ENCODE data around the gene ATG7. TPM values are rescaled to one million over a fixed set of nuclear protein-coding genes. Genes with fewer than 3 reads are reported as not detected.

ATG7 gene
- total RNA-seq, 1 experiment from 2014 or later = 29.3 TPM

DNA sequence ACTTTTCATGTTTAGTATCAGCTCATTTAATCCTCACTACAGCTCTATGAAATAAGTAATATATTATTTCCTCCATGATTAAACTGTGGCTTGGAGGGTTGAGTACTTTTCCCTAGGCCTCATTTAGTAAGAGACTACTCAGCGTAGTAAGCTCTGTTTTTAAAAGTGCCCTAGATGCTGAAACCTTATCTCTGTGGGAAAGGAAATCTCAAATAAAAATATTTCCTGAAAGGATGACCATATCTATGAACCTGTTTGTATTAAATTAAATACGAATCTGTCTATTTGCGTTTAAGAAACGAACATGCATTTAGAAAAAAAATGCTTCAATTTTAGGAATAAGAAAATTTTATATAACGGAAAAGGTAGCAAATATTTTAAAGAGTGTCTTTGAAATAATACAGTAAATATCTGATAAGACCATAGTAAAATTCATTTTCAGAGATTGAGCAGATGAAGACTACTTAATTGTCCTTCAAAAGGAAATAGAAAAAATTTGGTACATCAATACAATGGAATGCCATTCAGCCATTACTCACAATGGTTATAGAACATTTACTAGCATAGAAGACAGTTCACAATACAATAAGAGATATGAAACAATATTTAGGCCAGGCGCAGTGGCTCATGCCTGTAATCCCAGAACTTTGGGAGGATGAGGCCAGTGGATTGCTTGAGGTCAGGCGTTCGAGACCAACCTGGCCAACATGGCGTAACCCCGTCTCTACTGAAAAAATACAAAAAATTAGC is 56.2 kb downstream of the ATG7 start:
- no peak overlapping the region for H3K9ac ChIP-seq (ENCODE audit: low read length)
- RAD21 ChIA-PET (ENCODE audit: low non-redundant PET in 1 of 2, low total read pairs in 2 of 2, uncharacterized antibody in 2 of 2, unreplicated experiment in 2 of 2) = no interaction called here
- no peaks in the 10 kb centered on the region for H3K9me2 ChIP-seq (ENCODE audit: insufficient read depth)
- H3K27me3 ChIP-seq (ENCODE audit: insufficient read depth, low read length) = no peaks in the 10 kb centered on the region
- H2AFZ ChIP-seq (ENCODE audit: low read depth, low read length, poor library complexity, severe bottlenecking) = no peak overlapping the region
- BruUV-seq (replicated peaks) = no TSS peak
- POLR2A ChIA-PET = no interaction called here
- no peaks in the 10 kb centered on the region for H4K20me1 ChIP-seq (ENCODE audit: insufficient read depth)
- no peak overlapping the region for H3K27ac ChIP-seq (ENCODE audit: low read depth, low read length)
- no peaks in the 10 kb centered on the region for H3K79me2 ChIP-seq (ENCODE audit: insufficient read depth, low read length)
- ATAC-seq (no peak), DNase-seq (ENCODE audit: low read depth, low spot score) (no peak)
- no peaks in the 10 kb centered on the region for H3K9me3 ChIP-seq (ENCODE audit: control insufficient read depth in 1 of 2, insufficient read depth in 1 of 2, low read depth in 1 of 2, low read length in 2 of 2)
- H3K4me2 ChIP-seq (ENCODE audit: low read length) = no peak overlapping the region
- peaks cover 2 to 6% of the 10 kb centered on the region in 2 experiments; a peak in 1 of 4 replicates for H3K36me3 ChIP-seq (ENCODE audit: control insufficient read depth in 1 of 2, insufficient read depth in 2 of 2, low read length in 2 of 2)
- TF ChIP-seq EZH2phosphoT487 (IDR thresholded peaks at IDR 0.05; ENCODE audit: borderline replicate concordance) (no peak), SRF (IDR thresholded peaks at IDR 0.05; ENCODE audit: low read depth) (no peak), ELF1 (IDR thresholded peaks at IDR 0.05; ENCODE audit: borderline replicate concordance, low read depth) (no peak), YY1 (IDR thresholded peaks at IDR 0.05; ENCODE audit: extremely low read depth, insufficient replicate concordance, low read depth, low read length) (no peak), SP1 (IDR thresholded peaks at IDR 0.05; ENCODE audit: low read depth) (no peak), CEBPB (IDR thresholded peaks at IDR 0.05; ENCODE audit: low read depth) (no peak), SIN3A (IDR thresholded peaks at IDR 0.05; ENCODE audit: low read depth) (no peak), ZFX (IDR thresholded peaks at IDR 0.05) (no peak), CBX3 (IDR thresholded peaks at IDR 0.05; ENCODE audit: low read depth) (no peak), EZH2 (IDR thresholded peaks at IDR 0.05) (no peak)
- TF ChIP-seq, protein P1, sequence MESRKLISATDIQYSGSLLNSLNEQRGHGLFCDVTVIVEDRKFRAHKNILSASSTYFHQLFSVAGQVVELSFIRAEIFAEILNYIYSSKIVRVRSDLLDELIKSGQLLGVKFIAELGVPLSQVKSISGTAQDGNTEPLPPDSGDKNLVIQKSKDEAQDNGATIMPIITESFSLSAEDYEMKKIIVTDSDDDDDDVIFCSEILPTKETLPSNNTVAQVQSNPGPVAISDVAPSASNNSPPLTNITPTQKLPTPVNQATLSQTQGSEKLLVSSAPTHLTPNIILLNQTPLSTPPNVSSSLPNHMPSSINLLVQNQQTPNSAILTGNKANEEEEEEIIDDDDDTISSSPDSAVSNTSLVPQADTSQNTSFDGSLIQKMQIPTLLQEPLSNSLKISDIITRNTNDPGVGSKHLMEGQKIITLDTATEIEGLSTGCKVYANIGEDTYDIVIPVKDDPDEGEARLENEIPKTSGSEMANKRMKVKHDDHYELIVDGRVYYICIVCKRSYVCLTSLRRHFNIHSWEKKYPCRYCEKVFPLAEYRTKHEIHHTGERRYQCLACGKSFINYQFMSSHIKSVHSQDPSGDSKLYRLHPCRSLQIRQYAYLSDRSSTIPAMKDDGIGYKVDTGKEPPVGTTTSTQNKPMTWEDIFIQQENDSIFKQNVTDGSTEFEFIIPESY (IDR thresholded peaks at IDR 0.05; ENCODE audit: extremely low read depth, insufficient replicate concordance, low read length) = no peak
- TF ChIP-seq, protein P2, sequence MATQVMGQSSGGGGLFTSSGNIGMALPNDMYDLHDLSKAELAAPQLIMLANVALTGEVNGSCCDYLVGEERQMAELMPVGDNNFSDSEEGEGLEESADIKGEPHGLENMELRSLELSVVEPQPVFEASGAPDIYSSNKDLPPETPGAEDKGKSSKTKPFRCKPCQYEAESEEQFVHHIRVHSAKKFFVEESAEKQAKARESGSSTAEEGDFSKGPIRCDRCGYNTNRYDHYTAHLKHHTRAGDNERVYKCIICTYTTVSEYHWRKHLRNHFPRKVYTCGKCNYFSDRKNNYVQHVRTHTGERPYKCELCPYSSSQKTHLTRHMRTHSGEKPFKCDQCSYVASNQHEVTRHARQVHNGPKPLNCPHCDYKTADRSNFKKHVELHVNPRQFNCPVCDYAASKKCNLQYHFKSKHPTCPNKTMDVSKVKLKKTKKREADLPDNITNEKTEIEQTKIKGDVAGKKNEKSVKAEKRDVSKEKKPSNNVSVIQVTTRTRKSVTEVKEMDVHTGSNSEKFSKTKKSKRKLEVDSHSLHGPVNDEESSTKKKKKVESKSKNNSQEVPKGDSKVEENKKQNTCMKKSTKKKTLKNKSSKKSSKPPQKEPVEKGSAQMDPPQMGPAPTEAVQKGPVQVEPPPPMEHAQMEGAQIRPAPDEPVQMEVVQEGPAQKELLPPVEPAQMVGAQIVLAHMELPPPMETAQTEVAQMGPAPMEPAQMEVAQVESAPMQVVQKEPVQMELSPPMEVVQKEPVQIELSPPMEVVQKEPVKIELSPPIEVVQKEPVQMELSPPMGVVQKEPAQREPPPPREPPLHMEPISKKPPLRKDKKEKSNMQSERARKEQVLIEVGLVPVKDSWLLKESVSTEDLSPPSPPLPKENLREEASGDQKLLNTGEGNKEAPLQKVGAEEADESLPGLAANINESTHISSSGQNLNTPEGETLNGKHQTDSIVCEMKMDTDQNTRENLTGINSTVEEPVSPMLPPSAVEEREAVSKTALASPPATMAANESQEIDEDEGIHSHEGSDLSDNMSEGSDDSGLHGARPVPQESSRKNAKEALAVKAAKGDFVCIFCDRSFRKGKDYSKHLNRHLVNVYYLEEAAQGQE (IDR thresholded peaks at IDR 0.05; ENCODE audit: low read depth) = no peak
- TF ChIP-seq, protein P3, sequence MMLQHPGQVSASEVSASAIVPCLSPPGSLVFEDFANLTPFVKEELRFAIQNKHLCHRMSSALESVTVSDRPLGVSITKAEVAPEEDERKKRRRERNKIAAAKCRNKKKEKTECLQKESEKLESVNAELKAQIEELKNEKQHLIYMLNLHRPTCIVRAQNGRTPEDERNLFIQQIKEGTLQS (IDR thresholded peaks at IDR 0.05) = no peak
- intact Hi-C loops (cut with micrococcal nuclease) = no loop called here
- CTCF ChIA-PET = no interaction called here
- H3K4me3 ChIP-seq (replicated peaks in 1 of 2; ENCODE audit: low read depth in 1 of 2, low read length in 2 of 2) = no peak overlapping the region
- no peaks in the 10 kb centered on the region for H3K4me1 ChIP-seq (ENCODE audit: control insufficient read depth in 1 of 2, insufficient read depth in 2 of 2, low read length in 2 of 2)

Measured in HCT116 (cell line).